ENCODE data around the gene ZSCAN26.
A peak's percentile ranks its signal among the peaks of the same experiment; 100 is the strongest.

ZSCAN26 gene

GRCh38 chr6:28245206-28245941 lies 21.6 kb upstream of the ZSCAN26 start:
- H3K27ac ChIP-seq: no peak overlapping the region
- TF ChIP-seq CTCF (conservative IDR thresholded peaks at IDR 0.05): no peak
- TF ChIP-seq ZFX (IDR thresholded peaks at IDR 0.05): no peak

GRCh38 chr6:28248916-28249315 lies 18.0 kb upstream of the ZSCAN26 start:
- no peak overlapping the region for H3K27ac ChIP-seq
- TF ChIP-seq ZFX (IDR thresholded peaks at IDR 0.05): no peak
- TF ChIP-seq CTCF (conservative IDR thresholded peaks at IDR 0.05): no peak

- H3K27ac ChIP-seq: no peak overlapping the region
- TF ChIP-seq ZFX (IDR thresholded peaks at IDR 0.05) (no peak), CTCF (conservative IDR thresholded peaks at IDR 0.05) (no peak)
Measured at GRCh38 chr6:28250747-28251146, 16.2 kb upstream of the ZSCAN26 start.

- H3K27ac ChIP-seq: peak overlapping the region; percentile 57
- TF ChIP-seq ZFX (IDR thresholded peaks at IDR 0.05): no peak
- TF ChIP-seq CTCF (conservative IDR thresholded peaks at IDR 0.05): no peak
Measured at GRCh38 chr6:28251661-28252008, 15.3 kb upstream of the ZSCAN26 start.

GRCh38 chr6:28252009-28252975 lies 14.7 kb upstream of the ZSCAN26 start, which contains the start of gene ZKSCAN4:
ZKSCAN4 (minus strand) TSS chr6:28252269; CDS start chr6:28251980, 289 bp downstream.
- no peak for TF ChIP-seq CTCF (conservative IDR thresholded peaks at IDR 0.05)
- TF ChIP-seq ZFX (IDR thresholded peaks at IDR 0.05): no peak
- peak within 1 kb of the TSS; percentile 57 for H3K27ac ChIP-seq

- TF ChIP-seq ZFX (IDR thresholded peaks at IDR 0.05) (no peak), CTCF (conservative IDR thresholded peaks at IDR 0.05) (no peak)
- no peak overlapping the region for H3K27ac ChIP-seq
Measured at GRCh38 chr6:28254121-28254519, 12.8 kb upstream of the ZSCAN26 start.

GRCh38 chr6:28257042-28257441 lies 9.9 kb upstream of the ZSCAN26 start:
- TF ChIP-seq ZFX (IDR thresholded peaks at IDR 0.05) (no peak), CTCF (conservative IDR thresholded peaks at IDR 0.05) (no peak)
- no peak overlapping the region for H3K27ac ChIP-seq
